22Rv1 (cell line): ENCODE results near the gene KAZN.

Experiments
- ZFX ChIP-seq: fragments of 450-650 bp; IDR thresholded peaks from 2 replicates; pipeline ENCODE4 v1.6.1; 2017; ENCODE audit warnings: antibody characterized with exemption, borderline replicate concordance
- TF ChIP-seq, protein P1 (sequence below): fragments of 450-650 bp; IDR thresholded peaks from 2 replicates; pipeline ENCODE4 v1.5.1; 2017; ENCODE audit warnings: mild to moderate bottlenecking

DNA sequence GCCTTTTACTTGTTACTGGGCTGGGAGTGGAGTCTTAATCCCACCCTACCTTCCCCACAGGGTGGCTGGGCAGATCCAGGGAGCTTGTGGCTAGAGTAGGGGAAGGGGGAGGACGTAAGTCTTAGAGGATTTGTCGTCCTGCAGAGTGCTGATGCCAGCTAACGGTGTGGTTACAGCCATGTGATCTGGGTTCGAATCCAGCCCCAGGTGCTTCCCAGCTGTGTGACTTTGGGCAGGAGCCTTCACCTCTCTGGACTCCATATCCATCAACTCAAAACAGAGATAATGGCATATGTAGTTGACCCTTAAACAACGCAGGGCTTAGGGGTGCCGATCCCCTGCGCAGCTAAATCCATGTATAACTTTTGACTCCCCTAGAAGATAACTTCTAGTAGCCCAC is 446.6 kb downstream of the KAZN start:
- TF ChIP-seq, protein P1, sequence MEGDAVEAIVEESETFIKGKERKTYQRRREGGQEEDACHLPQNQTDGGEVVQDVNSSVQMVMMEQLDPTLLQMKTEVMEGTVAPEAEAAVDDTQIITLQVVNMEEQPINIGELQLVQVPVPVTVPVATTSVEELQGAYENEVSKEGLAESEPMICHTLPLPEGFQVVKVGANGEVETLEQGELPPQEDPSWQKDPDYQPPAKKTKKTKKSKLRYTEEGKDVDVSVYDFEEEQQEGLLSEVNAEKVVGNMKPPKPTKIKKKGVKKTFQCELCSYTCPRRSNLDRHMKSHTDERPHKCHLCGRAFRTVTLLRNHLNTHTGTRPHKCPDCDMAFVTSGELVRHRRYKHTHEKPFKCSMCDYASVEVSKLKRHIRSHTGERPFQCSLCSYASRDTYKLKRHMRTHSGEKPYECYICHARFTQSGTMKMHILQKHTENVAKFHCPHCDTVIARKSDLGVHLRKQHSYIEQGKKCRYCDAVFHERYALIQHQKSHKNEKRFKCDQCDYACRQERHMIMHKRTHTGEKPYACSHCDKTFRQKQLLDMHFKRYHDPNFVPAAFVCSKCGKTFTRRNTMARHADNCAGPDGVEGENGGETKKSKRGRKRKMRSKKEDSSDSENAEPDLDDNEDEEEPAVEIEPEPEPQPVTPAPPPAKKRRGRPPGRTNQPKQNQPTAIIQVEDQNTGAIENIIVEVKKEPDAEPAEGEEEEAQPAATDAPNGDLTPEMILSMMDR = no peak
- TF ChIP-seq ZFX = no peak
